Measurements from ENCODE around the gene PPP2R3C. TPM values are rescaled to one million over a fixed set of nuclear protein-coding genes. Genes with fewer than 3 reads are reported as not detected.
"Not testable (repeated sequence)": the region's sequence is repeated elsewhere in the genome, so short reads cannot be mapped to it uniquely, and the experiment has no call there.

Gene PPP2R3C
- polyA plus RNA-seq, 3 donors, result 47.6 to 51.8 (median 50.2) TPM

GRCh38 chr14:35065731-35066130 lies 56.1 kb downstream of the PPP2R3C start:
- DNase-seq (ENCODE audit: low read depth in 3 of 3, low spot score in 2 of 3), result not testable (repeated sequence)

- DNase-seq (ENCODE audit: low read depth in 3 of 3, low spot score in 2 of 3), result not testable (repeated sequence)
Observed at GRCh38 chr14:35061113-35061791, 60.5 kb downstream of the PPP2R3C start.

GRCh38 chr14:35052637-35053036 lies 69.2 kb downstream of the PPP2R3C start:
- no peak for DNase-seq (ENCODE audit: low read depth in 3 of 3, low spot score in 2 of 3)

- no peak for DNase-seq (ENCODE audit: low read depth in 3 of 3, low spot score in 2 of 3)
Observed at GRCh38 chr14:35051796-35052195, 70.0 kb downstream of the PPP2R3C start.

GRCh38 chr14:35050652-35051051 lies 71.1 kb downstream of the PPP2R3C start:
- no peak for DNase-seq (ENCODE audit: low read depth in 3 of 3, low spot score in 2 of 3)

- DNase-seq (ENCODE audit: low read depth in 3 of 3, low spot score in 2 of 3), result no peak
Observed at GRCh38 chr14:35047976-35048513, 73.7 kb downstream of the PPP2R3C start.

- DNase-seq (ENCODE audit: low read depth in 3 of 3, low spot score in 2 of 3), result peak; percentile 26 to 29 (median 29)
Observed at GRCh38 chr14:35046751-35047536, 74.8 kb downstream of the PPP2R3C start.

GRCh38 chr14:35046048-35046750 lies 75.6 kb downstream of the PPP2R3C start, which contains the start of gene FAM177A1:
Gene FAM177A1, plus strand, starts transcription at chr14:35046272. Its CDS starts 192 bp downstream, at chr14:35046464.
- peak; percentile 71 to 87 (median 77) for DNase-seq (ENCODE audit: low read depth in 3 of 3, low spot score in 2 of 3)

GRCh38 chr14:35045798-35046047 lies 76.1 kb downstream of the PPP2R3C start:
- DNase-seq (ENCODE audit: low read depth in 3 of 3, low spot score in 2 of 3), result no peak

- DNase-seq (ENCODE audit: low read depth in 3 of 3, low spot score in 2 of 3), result no peak
Observed at GRCh38 chr14:35044939-35045797, 76.6 kb downstream of the PPP2R3C start.

GRCh38 chr14:35043046-35043445 lies 78.7 kb downstream of the PPP2R3C start:
- no peak for DNase-seq (ENCODE audit: low read depth in 3 of 3, low spot score in 2 of 3)

GRCh38 chr14:35042632-35043031 lies 79.2 kb downstream of the PPP2R3C start:
- DNase-seq (ENCODE audit: low read depth in 3 of 3, low spot score in 2 of 3), result no peak

GRCh38 chr14:35038312-35038711 lies 83.5 kb downstream of the PPP2R3C start:
- not testable (repeated sequence) for DNase-seq (ENCODE audit: low read depth in 3 of 3, low spot score in 2 of 3)

Other genes starting within 250 kb of the PPP2R3C start
- 10 to 100 TPM; 26.1 to 30.4 (median 27.2) TPM for gene BAZ1A, start 246.6 kb downstream of the PPP2R3C start, polyA plus RNA-seq (ENCODE audit: insufficient read length in 3 of 3)
- 10 to 100 TPM; 70.1 to 72.5 (median 72.2) TPM for gene SRP54, start 139.0 kb downstream of the PPP2R3C start, polyA plus RNA-seq (ENCODE audit: insufficient read length in 3 of 3)
- 10 to 100 TPM; 59.7 to 63.2 (median 61.1) TPM for gene FAM177A1, start 75.7 kb downstream of the PPP2R3C start, polyA plus RNA-seq (ENCODE audit: insufficient read length in 3 of 3)
- 10 to 100 TPM; 30.9 to 33.6 (median 33.3) TPM for gene PRORP, start 562 bp upstream of the PPP2R3C start, polyA plus RNA-seq (ENCODE audit: insufficient read length in 3 of 3)
- 100 to 1,000 TPM; 185 to 199 (median 198) TPM for gene PSMA6, start 170.4 kb upstream of the PPP2R3C start, polyA plus RNA-seq (ENCODE audit: insufficient read length in 3 of 3)

Data from right renal cortex interstitium (tissue), 3 donors.